ENCODE data around the gene METTL16. TPM values are rescaled to one million over a fixed set of nuclear protein-coding genes. Genes with fewer than 3 reads are reported as not detected.

Gene METTL16
- total and polyA plus RNA-seq, 9 of the 15 experiments (the other 6 are each of a cell fraction or from before 2014, with no cell fraction given): 12.1 to 30.5 (median 19.8) TPM

GRCh38 chr17:2380950-2381649, 130.6 kb downstream of the METTL16 start:
- peak overlapping the region in 1 of 2 experiments; percentile 22; a peak in 1 of 4 replicates for H3K9ac ChIP-seq (ENCODE audit: insufficient read depth in 1 of 2, low read depth in 2 of 2, low read length in 2 of 2)
- TF ChIP-seq NFRKB (IDR thresholded peaks at IDR 0.05; ENCODE audit: low read depth) (no peak), HDAC2 (IDR thresholded peaks at IDR 0.05) (no peak), UBTF (IDR thresholded peaks at IDR 0.05; ENCODE audit: borderline replicate concordance in 1 of 2, low read depth in 2 of 2, low read length in 2 of 2) (no peak), WHSC1 (IDR thresholded peaks at IDR 0.05; ENCODE audit: low read length) (no peak), CREB1 (IDR thresholded peaks at IDR 0.05) (no peak), CREB1 (CRISPR knock-in tag; IDR thresholded peaks at IDR 0.05) (no peak), MIER1 (IDR thresholded peaks at IDR 0.05; ENCODE audit: low read depth) (no peak), HDAC8 (tag; IDR thresholded peaks at IDR 0.05) (no peak), FOXP1 (CRISPR knock-in tag; IDR thresholded peaks at IDR 0.05) (no peak), CBFB (CRISPR knock-in tag; IDR thresholded peaks at IDR 0.05) (no peak), SREBF1 (IDR thresholded peaks at IDR 0.05; ENCODE audit: borderline replicate concordance, low read depth, low read length) (no peak), YBX1 (IDR thresholded peaks at IDR 0.05) (no peak), DACH1 (IDR thresholded peaks at IDR 0.05; ENCODE audit: partially characterized antibody) (no peak)
- FAIRE-seq (no peak), DNase-seq (ENCODE audit: extremely low read depth in 1 of 4, low spot score in 3 of 4) (no peak), ATAC-seq (no peak)
- BruUV-seq (replicated peaks): no TSS peak
- no peaks in the 10 kb centered on the region for H3K27me3 ChIP-seq (ENCODE audit: control insufficient read depth in 2 of 2, insufficient read depth in 2 of 2, low read length in 2 of 2)
- H3K4me1 ChIP-seq (replicated peaks in 1 of 2; ENCODE audit: control insufficient read depth in 2 of 2, insufficient read depth in 2 of 2, low read length in 2 of 2): peaks cover 14 to 38% of the 10 kb centered on the region in 2 experiments
- 52% methylated on average over 11 of the region's 15 CpGs for WGBS (ENCODE audit: insufficient coverage, low coverage, missing lambda C conversion rate)
- no peak overlapping the region for H3K27ac ChIP-seq (ENCODE audit: extremely low read depth, low read depth, low read length)
- no peaks in the 10 kb centered on the region for H4K20me1 ChIP-seq (replicated peaks; ENCODE audit: control insufficient read depth, insufficient read depth, low read length)
- POLR2A ChIA-PET: interaction anchor here (0.9 to 3.4 kb wide), 2 partner anchors 35 to 37 kb away, joined by 3 to 31 read pairs; no protein-coding TSS in a partner anchor
- intact Hi-C loops (cut with micrococcal nuclease): no loop called here
- H3K4me3 ChIP-seq: no peak overlapping the region
- no peaks in the 10 kb centered on the region for H3K9me1 ChIP-seq (ENCODE audit: control insufficient read depth, insufficient read depth, low read length)
- CTCF ChIA-PET (ENCODE audit: low intra/inter-chr PET ratio): interaction anchor here (5.3 kb wide), 1 partner anchor 34 kb away, joined by 78 read pairs; no protein-coding TSS in a partner anchor
- H3K79me2 ChIP-seq (ENCODE audit: control insufficient read depth, insufficient read depth, low read length): no peaks in the 10 kb centered on the region
- no peaks in the 10 kb centered on the region for H3K9me3 ChIP-seq (replicated peaks; ENCODE audit: control insufficient read depth, insufficient read depth, low read depth, low read length)
- H2AFZ ChIP-seq (ENCODE audit: low read depth, low read length): no peak overlapping the region
- H3K36me3 ChIP-seq (ENCODE audit: control insufficient read depth, insufficient read depth, low read length): no peaks in the 10 kb centered on the region
- in situ Hi-C loops (cut with MboI): no loop called here
- H3K4me2 ChIP-seq (ENCODE audit: insufficient read depth, low read length): no peak overlapping the region

All from K562 (cell line).